Ovary (tissue), 9 donors: ENCODE measurements around the gene KIF2C. TPM values are rescaled to one million over a fixed set of nuclear protein-coding genes. Genes with fewer than 3 reads are reported as not detected.

Source experiments
- DNase-seq, 5 donors: peaks; one replicate each; pipeline ENCODE4 v3.0.0-alpha.2; 2019 to 2020
- H3K27ac ChIP-seq, 2 donors: fragments of 200-600 bp; one replicate each; pipeline versions ENCODE4 v1.5.1 to v1.8.0; 2019 to 2022
- H3K27me3 ChIP-seq: fragments of 200-600 bp; one replicate; pipeline ENCODE4 v1.8.0; 2022
- H3K36me3 ChIP-seq: fragments of 200-600 bp; sonication (generic); one replicate; pipeline ENCODE4 v1.5.1; 2019
- H3K4me1 ChIP-seq: one replicate; pipeline ENCODE4 v1.8.1; 2013; ENCODE audit warnings: mild to moderate bottlenecking, moderate library complexity; ENCODE audit not compliant: insufficient read depth
- H3K4me3 ChIP-seq: fragments of 200-600 bp; sonication (generic); one replicate; pipeline ENCODE4 v1.5.1; 2017
- H3K9me3 ChIP-seq, 2 donors: fragments of 200-600 bp in 1 of 2; sonication (generic) in 1 of 2; one replicate each; pipeline versions ENCODE4 v1.5.1 to v1.8.1; 2013 to 2019; ENCODE audit warnings: mild to moderate bottlenecking in 1 of 2, moderate library complexity in 1 of 2
- CTCF ChIP-seq, 3 donors: fragments of 450-650 bp in 2 of 3; fragments of 200-600 bp in 1 of 3; IDR thresholded peaks; one replicate each; pipeline versions ENCODE4 v1.5.1 to v1.8.0; 2016 to 2022; ENCODE audit warnings: antibody characterized with exemption in 3 of 3, mild to moderate bottlenecking in 1 of 3
- EP300 ChIP-seq: sonication (generic); formaldehyde crosslinking; IDR thresholded peaks from one replicate; pipeline ENCODE4 v1.6.1; 2017; ENCODE audit warnings: antibody characterized with exemption
- POLR2A ChIP-seq: fragments of 450-650 bp; IDR thresholded peaks from one replicate; pipeline ENCODE4 v1.6.1; 2017; ENCODE audit warnings: antibody characterized with exemption, mild to moderate bottlenecking, moderate library complexity
- WGBS, 3 donors: extraction: QIAGEN DNeasy Blood & Tissue Kit in 1 of 3; methylation state at CpG; one replicate each; pipeline versions ENCODE4 v1.1.5 to v1.1.7; 2013 to 2017; 5-methylcytosine and 5-hydroxymethylcytosine counted together
- intact Hi-C, 4 donors: fragments of 100-400 bp; cut with DNase I; formaldehyde crosslinking; loops; one replicate each; pipeline versions ENCODE4 v1.11.0 to v1.15.1; 2022 to 2023
- polyA plus RNA-seq, 2 donors: library from polyadenylated mRNA; stranded (reverse); fragments of 200-250 nt in 1 of 2; fragments of 350-450 nt in 1 of 2; fragmentation: Illumina TruSeq in 1 of 2; extraction: RNeasy Lipid Tissue Mini Kit (QIAGEN cat#74804) in 1 of 2; gene quantifications; one replicate each; pipeline ENCODE4 v1.2.3, GENCODE V29; 2013 to 2014
- total RNA-seq, 7 donors: library from RNA; depleted of rRNA in 2 of 7; stranded (reverse); fragments of >200 nt in 2 of 7; fragmentation: NEBNext Ultra II Directional in 3 of 7; extraction: Animal tissue kit (Norgen Biotek cat#: 25700) in 3 of 7; gene quantifications; one replicate each; pipeline versions ENCODE4 v1.1.0 to v1.2.4, GENCODE V29; 2016 to 2023
- donor health status: DM: no; HTN: no; CAD: no; lungs with moderate emphysema.
- donor health status: DM: no; HTN: no; CAD: no.
- donor health status: Bipolar disorder and iron deficiency.
- donor health status: DM: yes; HTN: yes; CAD: no.
- donor health status: DM: no; HTN: no; CAD: no.
- donor health status: DM: yes; HTN: yes; CAD: no.

KIF2C gene
- total and polyA plus RNA-seq, 9 donors, result 0.23 to 1.5 (median 0.90) TPM

GRCh38 chr1:44786138-44786840 lies 46.7 kb downstream of the KIF2C start:
- peak; percentile 79 to 85 (median 84) for DNase-seq
- no peak for TF ChIP-seq POLR2A
- TF ChIP-seq CTCF (IDR thresholded peaks at IDR 0.05), result peak; percentile 97 to 99 (median 99)
- TF ChIP-seq EP300, result no peak
- peak overlapping the region; percentile 38 for H3K4me3 ChIP-seq
- no peaks in the 10 kb centered on the region for H3K9me3 ChIP-seq
- intact Hi-C loops, result loop anchor here in 3 of 4 donors (5.0 to 10.0 kb wide), 5 partner anchors 36 to 516 kb away; partner anchors contain the start of genes HECTD3 (in 1 of the 3), KIF2C (in 1 of the 3), RNU5D-1 (in 1 of the 3) and UROD (in 1 of the 3)
- 2 to 4% (median 4%) methylated on average over 49 of the region's 49 CpGs for WGBS, 3 donors
- H3K4me1 ChIP-seq, result peaks cover 5% of the 10 kb centered on the region
- no peaks in the 10 kb centered on the region for H3K36me3 ChIP-seq
- peak overlapping the region; percentile 66 to 80 for H3K27ac ChIP-seq
- no peaks in the 10 kb centered on the region for H3K27me3 ChIP-seq

GRCh38 chr1:44786841-44787426 lies 47.3 kb downstream of the KIF2C start:
- intact Hi-C loops, result loop anchor here in 3 of 4 donors (5.0 to 10.0 kb wide), 5 partner anchors 35 to 515 kb away; partner anchors contain the start of genes HECTD3 (in 1 of the 3), KIF2C (in 1 of the 3), RNU5D-1 (in 1 of the 3) and UROD (in 1 of the 3)
- no peak for DNase-seq
- WGBS, 3 donors, result 81 to 87% (median 86%) methylated on average over 9 of the region's 9 CpGs
- H3K4me1 ChIP-seq, result peaks cover 5% of the 10 kb centered on the region
- H3K36me3 ChIP-seq, result no peaks in the 10 kb centered on the region
- H3K27ac ChIP-seq, result peak overlapping the region; percentile 66 to 80
- H3K27me3 ChIP-seq, result no peaks in the 10 kb centered on the region
- H3K4me3 ChIP-seq, result no peak overlapping the region
- TF ChIP-seq POLR2A (no peak), CTCF (IDR thresholded peaks at IDR 0.05) (no peak), EP300 (no peak)
- H3K9me3 ChIP-seq, result no peaks in the 10 kb centered on the region

- Histone ChIP-seq H3K27me3 (no peaks in the 10 kb centered on the region), H3K36me3 (no peaks in the 10 kb centered on the region), H3K4me3 (no peak overlapping the region)
These were observed 47.9 kb downstream of the KIF2C start for GRCh38 chr1:44787506-44787905.

More at GRCh38 chr1:44787506-44787905, 47.9 kb downstream of the KIF2C start:
- 88 to 95% (median 92%) methylated on average over 10 of the region's 10 CpGs for WGBS, 3 donors
- no peak overlapping the region for H3K27ac ChIP-seq
- DNase-seq, result no peak
- peaks cover 5% of the 10 kb centered on the region for H3K4me1 ChIP-seq
- H3K9me3 ChIP-seq, result no peaks in the 10 kb centered on the region
- no peak for TF ChIP-seq CTCF (IDR thresholded peaks at IDR 0.05)
- intact Hi-C loops, result loop anchor here in 3 of 4 donors (5.0 to 10.0 kb wide), 5 partner anchors 35 to 515 kb away; partner anchors contain the start of genes HECTD3 (in 1 of the 3), KIF2C (in 1 of the 3), RNU5D-1 (in 1 of the 3) and UROD (in 1 of the 3)
